Coronary artery (tissue), 2 donors: ENCODE measurements around the gene TRIM2.
"Not testable (repeated sequence)": the region's sequence is repeated elsewhere in the genome, so short reads cannot be mapped to it uniquely, and the experiment has no call there.

Source experiments
- DNase-seq: peaks from one replicate; pipeline ENCODE4 v3.0.0-alpha.2; 2017; ENCODE audit warnings: low spot score
- H3K27ac ChIP-seq, 2 donors: fragments of 200-600 bp; sonication (generic); one replicate each; pipeline ENCODE4 v1.5.1; 2016 to 2019
- H3K4me3 ChIP-seq: fragments of 200-600 bp; sonication (generic); 2 replicates; pipeline ENCODE4 v1.5.1; 2016; ENCODE audit warnings: mild to moderate bottlenecking, moderate library complexity
- CTCF ChIP-seq: fragments of 200-600 bp; sonication (generic); IDR thresholded peaks from one replicate; pipeline ENCODE4 v1.5.1; 2019; ENCODE audit warnings: antibody characterized with exemption

The TRIM2 gene

GRCh38 chr4:153161226-153161963 lies 42.8 kb upstream of the TRIM2 start:
- no peak overlapping the region for H3K4me3 ChIP-seq
- TF ChIP-seq CTCF, result no peak
- no peak for DNase-seq

GRCh38 chr4:153165236-153165635 lies 39.0 kb upstream of the TRIM2 start:
- H3K4me3 ChIP-seq, H3K27ac ChIP-seq, DNase-seq: not testable (repeated sequence)

More at GRCh38 chr4:153161226-153161963, 42.8 kb upstream of the TRIM2 start:
- H3K27ac ChIP-seq, result no peak overlapping the region

GRCh38 chr4:153166716-153167501 lies 37.3 kb upstream of the TRIM2 start:
- DNase-seq, result no peak
- Histone ChIP-seq H3K4me3 (no peak overlapping the region), H3K27ac (no peak overlapping the region)
- no peak for TF ChIP-seq CTCF

- TF ChIP-seq CTCF, result no peak
- Histone ChIP-seq H3K27ac (no peak overlapping the region), H3K4me3 (no peak overlapping the region)
- no peak for DNase-seq
Measured at GRCh38 chr4:153169776-153170175, 34.5 kb upstream of the TRIM2 start.

- H3K27ac ChIP-seq, result no peak overlapping the region
- TF ChIP-seq CTCF, result no peak
- H3K4me3 ChIP-seq, result no peak overlapping the region
- DNase-seq, result no peak
Measured at GRCh38 chr4:153170407-153170806, 33.8 kb upstream of the TRIM2 start.

GRCh38 chr4:153174821-153175567 lies 29.2 kb upstream of the TRIM2 start:
- H3K27ac ChIP-seq, result no peak overlapping the region
- no peak for DNase-seq
- TF ChIP-seq CTCF, result no peak
- H3K4me3 ChIP-seq, result no peak overlapping the region

- no peak for DNase-seq
- Histone ChIP-seq H3K27ac (no peak overlapping the region), H3K4me3 (no peak overlapping the region)
- TF ChIP-seq CTCF, result no peak
Measured at GRCh38 chr4:153176938-153177337, 27.3 kb upstream of the TRIM2 start.
